ENCODE measurements around the gene SENP7.

DNA sequence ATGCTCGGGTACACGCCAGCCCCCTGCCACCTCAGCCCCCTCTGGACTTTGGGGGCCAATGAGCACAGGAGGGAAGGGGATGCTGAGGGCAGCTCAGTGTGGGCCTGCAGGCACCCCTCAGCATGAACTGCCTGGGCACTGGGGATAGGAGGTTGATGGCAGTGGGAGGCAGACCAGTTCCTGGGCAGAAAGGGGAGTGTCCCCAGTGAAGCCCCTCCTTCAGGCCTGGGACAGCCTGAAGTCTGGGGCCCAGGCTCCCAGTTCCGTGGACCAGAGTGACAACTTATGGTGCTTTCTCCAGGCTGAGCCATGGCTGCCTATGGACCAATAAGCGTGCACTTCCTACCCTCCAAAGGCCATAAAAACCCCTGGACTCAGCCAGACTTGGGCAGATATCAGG lies 129.4 kb downstream of the SENP7 start:
- TF ChIP-seq POLR2A (IDR thresholded peaks at IDR 0.05; ENCODE audit: low read length) (no peak), GATA1 (IDR thresholded peaks at IDR 0.05; ENCODE audit: low read depth, low read length) (no peak)
